ENCODE measurements around the gene CTH. TPM values are rescaled to one million over a fixed set of nuclear protein-coding genes. Genes with fewer than 3 reads are reported as not detected.

Gene CTH
- total RNA-seq, 1 donor from 2014 or later = 4.3 TPM

GRCh38 chr1:70426154-70427131 lies 15.4 kb downstream of the CTH start:
- intact Hi-C loops (cut with micrococcal nuclease) = no loop called here
- Mint-ChIP-seq H3K27ac (no peak overlapping the region), H3K9me3 (no peaks in the 10 kb centered on the region)

GRCh38 chr1:70427976-70428375 lies 16.9 kb downstream of the CTH start:
- H3K27ac Mint-ChIP-seq = no peak overlapping the region
- intact Hi-C loops (cut with micrococcal nuclease) = no loop called here
- DNase-seq (no peak), ATAC-seq (ENCODE audit: low read depth) (no peak)
- H3K27me3 Mint-ChIP-seq = no peaks in the 10 kb centered on the region
- no peak for TF ChIP-seq CTCF (IDR thresholded peaks at IDR 0.05)
- POLR2A ChIA-PET = no interaction called here
- H3K4me3 Mint-ChIP-seq = no peak overlapping the region
- CTCF ChIA-PET = no interaction called here
- H3K9me3 Mint-ChIP-seq = no peaks in the 10 kb centered on the region
- peaks cover 41% of the 10 kb centered on the region for H3K36me3 Mint-ChIP-seq (ENCODE audit: low read depth)
- no peaks in the 10 kb centered on the region for H3K4me1 Mint-ChIP-seq

More at GRCh38 chr1:70426154-70427131, 15.4 kb downstream of the CTH start:
- POLR2A ChIA-PET = no interaction called here
- no peaks in the 10 kb centered on the region for H3K27me3 Mint-ChIP-seq
- H3K4me1 Mint-ChIP-seq = no peaks in the 10 kb centered on the region
- H3K36me3 Mint-ChIP-seq (ENCODE audit: low read depth) = peaks cover 37% of the 10 kb centered on the region
- no peak overlapping the region for H3K4me3 Mint-ChIP-seq
- ATAC-seq (ENCODE audit: low read depth) = no peak
- CTCF ChIA-PET = no interaction called here
- TF ChIP-seq CTCF (IDR thresholded peaks at IDR 0.05) = no peak
- no peak for DNase-seq

- no peak overlapping the region for H3K27ac Mint-ChIP-seq
- no peaks in the 10 kb centered on the region for H3K27me3 Mint-ChIP-seq
- H3K9me3 Mint-ChIP-seq = no peaks in the 10 kb centered on the region
- H3K4me1 Mint-ChIP-seq = no peaks in the 10 kb centered on the region
- POLR2A ChIA-PET = no interaction called here
- no peak overlapping the region for H3K4me3 Mint-ChIP-seq
- TF ChIP-seq CTCF (IDR thresholded peaks at IDR 0.05) = no peak
- peaks cover 48% of the 10 kb centered on the region for H3K36me3 Mint-ChIP-seq (ENCODE audit: low read depth)
- CTCF ChIA-PET = no interaction called here
- no peak for DNase-seq
- ATAC-seq (ENCODE audit: low read depth) = no peak
- intact Hi-C loops (cut with micrococcal nuclease) = no loop called here
These were observed 18.2 kb downstream of the CTH start for GRCh38 chr1:70429219-70429618.

GRCh38 chr1:70429757-70430156 lies 18.7 kb downstream of the CTH start:
- DNase-seq (no peak), ATAC-seq (ENCODE audit: low read depth) (no peak)
- H3K36me3 Mint-ChIP-seq (ENCODE audit: low read depth) = peaks cover 49% of the 10 kb centered on the region
- ChIA-PET POLR2A (no interaction called here), CTCF (no interaction called here)
- TF ChIP-seq CTCF (IDR thresholded peaks at IDR 0.05) = no peak
- H3K9me3 Mint-ChIP-seq = no peaks in the 10 kb centered on the region
- no peaks in the 10 kb centered on the region for H3K4me1 Mint-ChIP-seq
- no peak overlapping the region for H3K27ac Mint-ChIP-seq
- H3K4me3 Mint-ChIP-seq = no peak overlapping the region
- intact Hi-C loops (cut with micrococcal nuclease) = no loop called here
- no peaks in the 10 kb centered on the region for H3K27me3 Mint-ChIP-seq

GRCh38 chr1:70431317-70431716 lies 20.2 kb downstream of the CTH start:
- no peak for ATAC-seq (ENCODE audit: low read depth)
- no peak for TF ChIP-seq CTCF (IDR thresholded peaks at IDR 0.05)
- Mint-ChIP-seq H3K9me3 (no peaks in the 10 kb centered on the region), H3K36me3 (ENCODE audit: low read depth) (peaks cover 49% of the 10 kb centered on the region), H3K27me3 (no peaks in the 10 kb centered on the region), H3K27ac (no peak overlapping the region), H3K4me1 (no peaks in the 10 kb centered on the region), H3K4me3 (no peak overlapping the region)
- CTCF ChIA-PET = no interaction called here
- DNase-seq = no peak
- intact Hi-C loops (cut with micrococcal nuclease) = no loop called here
- POLR2A ChIA-PET = no interaction called here
